MM.1S (cell line): ENCODE data around the gene LRRC61.

ENCODE experiments used
- CTCF ChIP-seq: fragments of 300-600 bp; sonication (generic); IDR thresholded peaks from 2 replicates; pipeline ENCODE4 v1.5.1; 2016; ENCODE audit warnings: antibody characterized with exemption, low read length, mixed read lengths
- EZH2 ChIP-seq: fragments of 300-600 bp; sonication (generic); optimal IDR thresholded peaks from 2 replicates; pipeline ENCODE3; 2017; ENCODE audit warnings: low read depth, mild to moderate bottlenecking, antibody characterized with exemption, low read length, mixed read lengths
- EZH2phosphoT487 ChIP-seq: fragments of 300-600 bp; sonication (generic); IDR thresholded peaks from 2 replicates; pipeline ENCODE4 v1.6.1; 2018; ENCODE audit warnings: antibody characterized with exemption, low read length

- no peak for TF ChIP-seq EZH2phosphoT487
- TF ChIP-seq CTCF: no peak
- TF ChIP-seq EZH2: no peak
Measured at GRCh38 chr7:150381785-150382122, 58.6 kb downstream of the LRRC61 start.
